Measurements from ENCODE around the gene MAPKAPK3.

- TF ChIP-seq POLR2A (IDR thresholded peaks at IDR 0.05; ENCODE audit: low read depth, low read length) (no peak), TAF1 (IDR thresholded peaks at IDR 0.05; ENCODE audit: low read depth, low read length) (no peak), POLR2AphosphoS5 (IDR thresholded peaks at IDR 0.05; ENCODE audit: low read depth, low read length) (no peak), POU2F2 (IDR thresholded peaks at IDR 0.05; ENCODE audit: low read depth, low read length) (no peak), SPI1 (IDR thresholded peaks at IDR 0.05; ENCODE audit: low read depth, low read length) (no peak)
Measured at GRCh38 chr3:50586763-50587070, 30.2 kb upstream of the MAPKAPK3 start.

Data from GM12891 (cell line).